Neural progenitor cell (in vitro differentiated cells): ENCODE data around the gene NPHP3.

ENCODE experiments used
- CTCF ChIP-seq: fragments of 200-600 bp; sonication (generic); IDR thresholded peaks from 2 replicates; pipeline ENCODE4 v1.5.1; 2017; ENCODE audit warnings: antibody characterized with exemption, mild to moderate bottlenecking
- EZH2 ChIP-seq: fragments of 200-600 bp; sonication (generic); IDR thresholded peaks from 2 replicates; pipeline ENCODE4 v1.6.1; 2017; ENCODE audit warnings: antibody characterized with exemption, mild to moderate bottlenecking, moderate library complexity
- EZH2phosphoT487 ChIP-seq: fragments of 200-600 bp; sonication (generic); IDR thresholded peaks from 2 replicates; pipeline ENCODE4 v1.6.1; 2017; ENCODE audit warnings: antibody characterized with exemption

GRCh38 chr3:132652640-132653270 is 69.5 kb downstream of the NPHP3 start:
- TF ChIP-seq CTCF (no peak), EZH2 (no peak), EZH2phosphoT487 (no peak)
